GM19193 (cell line): ENCODE measurements around the gene EGLN2.

Source experiments
- POLR2A ChIP-seq: IDR thresholded peaks from 4 replicates; pipeline ENCODE4 v1.6.1; 2011; ENCODE audit not compliant: insufficient read depth, insufficient read length; ENCODE audit errors: extremely low read depth

Gene EGLN2

GRCh38 chr19:40806423-40807146 is 7.6 kb downstream of the EGLN2 start:
- TF ChIP-seq POLR2A, result no peak

GRCh38 chr19:40807147-40808020 is 8.4 kb downstream of the EGLN2 start:
- no peak for TF ChIP-seq POLR2A

GRCh38 chr19:40808021-40808325 is 9.0 kb downstream of the EGLN2 start:
- no peak for TF ChIP-seq POLR2A

GRCh38 chr19:40808497-40808896 is 9.5 kb downstream of the EGLN2 start:
- TF ChIP-seq POLR2A, result no peak

GRCh38 chr19:40809358-40810086 is 10.5 kb downstream of the EGLN2 start:
- no peak for TF ChIP-seq POLR2A

- TF ChIP-seq POLR2A, result no peak
Measured at GRCh38 chr19:40810160-40810559, 11.2 kb downstream of the EGLN2 start.

- TF ChIP-seq POLR2A, result peak; percentile 8
Measured at GRCh38 chr19:40810649-40811408, 11.8 kb downstream of the EGLN2 start.

- TF ChIP-seq POLR2A, result no peak
Measured at GRCh38 chr19:40811478-40812341, 12.7 kb downstream of the EGLN2 start.

- no peak for TF ChIP-seq POLR2A
Measured at GRCh38 chr19:40813182-40813581, 14.2 kb downstream of the EGLN2 start.

- no peak for TF ChIP-seq POLR2A
Measured at GRCh38 chr19:40815223-40815622, 16.2 kb downstream of the EGLN2 start.

- no peak for TF ChIP-seq POLR2A
Measured at GRCh38 chr19:40822161-40822560, 23.2 kb downstream of the EGLN2 start.

GRCh38 chr19:40827386-40828247 is 28.6 kb downstream of the EGLN2 start:
- TF ChIP-seq POLR2A, result no peak

GRCh38 chr19:40829205-40829604 is 30.2 kb downstream of the EGLN2 start:
- TF ChIP-seq POLR2A, result no peak
